Ovary (tissue), 3 donors: ENCODE data around the gene POLQ.

ENCODE experiments used
- EP300 ChIP-seq: sonication (generic); formaldehyde crosslinking; IDR thresholded peaks from one replicate; pipeline ENCODE4 v1.6.1; 2017; ENCODE audit warnings: antibody characterized with exemption
- POLR2A ChIP-seq: fragments of 450-650 bp; IDR thresholded peaks from one replicate; pipeline ENCODE4 v1.6.1; 2017; ENCODE audit warnings: antibody characterized with exemption, mild to moderate bottlenecking, moderate library complexity
- TF ChIP-seq, protein P1 (sequence below), 3 donors: fragments of 450-650 bp in 2 of 3; fragments of 200-600 bp in 1 of 3; IDR thresholded peaks; one replicate each; pipeline versions ENCODE4 v1.5.1 to v1.8.0; 2016 to 2022; ENCODE audit warnings: antibody characterized with exemption in 3 of 3, mild to moderate bottlenecking in 1 of 3
- donor health status: DM: no; HTN: no; CAD: no.

DNA sequence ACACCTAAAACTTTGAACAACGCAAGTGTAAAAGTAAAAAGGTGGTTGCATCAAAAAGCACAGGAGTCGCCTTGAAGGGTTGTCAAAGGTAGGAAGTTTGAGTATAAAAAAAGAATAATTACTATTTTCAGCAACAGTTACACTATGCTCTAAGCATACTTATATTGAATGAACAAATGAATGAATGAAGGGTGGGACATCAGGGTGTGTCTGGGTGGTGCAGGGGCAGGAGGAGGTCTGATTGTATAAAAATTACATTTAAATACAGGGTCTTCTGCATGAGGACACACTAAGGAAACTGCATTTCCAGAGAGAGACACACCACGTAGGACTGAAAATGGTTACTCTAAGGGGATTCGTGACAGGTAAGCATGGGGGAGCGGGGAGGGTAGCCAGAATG lies 21.9 kb upstream of the POLQ start, which contains the start of gene ARGFX:
- TF ChIP-seq, protein P1, sequence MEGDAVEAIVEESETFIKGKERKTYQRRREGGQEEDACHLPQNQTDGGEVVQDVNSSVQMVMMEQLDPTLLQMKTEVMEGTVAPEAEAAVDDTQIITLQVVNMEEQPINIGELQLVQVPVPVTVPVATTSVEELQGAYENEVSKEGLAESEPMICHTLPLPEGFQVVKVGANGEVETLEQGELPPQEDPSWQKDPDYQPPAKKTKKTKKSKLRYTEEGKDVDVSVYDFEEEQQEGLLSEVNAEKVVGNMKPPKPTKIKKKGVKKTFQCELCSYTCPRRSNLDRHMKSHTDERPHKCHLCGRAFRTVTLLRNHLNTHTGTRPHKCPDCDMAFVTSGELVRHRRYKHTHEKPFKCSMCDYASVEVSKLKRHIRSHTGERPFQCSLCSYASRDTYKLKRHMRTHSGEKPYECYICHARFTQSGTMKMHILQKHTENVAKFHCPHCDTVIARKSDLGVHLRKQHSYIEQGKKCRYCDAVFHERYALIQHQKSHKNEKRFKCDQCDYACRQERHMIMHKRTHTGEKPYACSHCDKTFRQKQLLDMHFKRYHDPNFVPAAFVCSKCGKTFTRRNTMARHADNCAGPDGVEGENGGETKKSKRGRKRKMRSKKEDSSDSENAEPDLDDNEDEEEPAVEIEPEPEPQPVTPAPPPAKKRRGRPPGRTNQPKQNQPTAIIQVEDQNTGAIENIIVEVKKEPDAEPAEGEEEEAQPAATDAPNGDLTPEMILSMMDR (IDR thresholded peaks at IDR 0.05), result no peak
- TF ChIP-seq POLR2A, result no peak
- TF ChIP-seq EP300, result no peak
